GM18861 (cell line): Measurements from ENCODE around the gene ZNF30.
"Not testable (repeated sequence)": the region's sequence is repeated elsewhere in the genome, so short reads cannot be mapped to it uniquely, and the experiment has no call there.

Source experiments
- ATAC-seq: cut with Tn5 transposase; IDR thresholded peaks from one replicate; pipeline ENCODE4 v1.9.1; 2021; ENCODE audit not compliant: unreplicated experiment

Gene ZNF30

GRCh38 chr19:34926685-34927375 lies at the start of gene ZNF30:
ZNF30 (plus strand) TSS chr19:34926903; CDS start chr19:34929948, 3,045 bp downstream.
- ATAC-seq = peak; percentile 86

GRCh38 chr19:34879563-34879962 lies 47.1 kb upstream of the ZNF30 start:
- ATAC-seq = no peak

GRCh38 chr19:34880034-34880433 lies 46.7 kb upstream of the ZNF30 start:
- ATAC-seq = no peak

GRCh38 chr19:34881982-34882381 lies 44.7 kb upstream of the ZNF30 start:
- no peak for ATAC-seq

GRCh38 chr19:34888091-34888490 lies 38.6 kb upstream of the ZNF30 start:
- ATAC-seq = no peak

GRCh38 chr19:34900245-34900644 lies 26.5 kb upstream of the ZNF30 start:
- no peak for ATAC-seq

- ATAC-seq = no peak
These were observed 21.8 kb upstream of the ZNF30 start for GRCh38 chr19:34904664-34905527.

- no peak for ATAC-seq
These were observed 15.9 kb upstream of the ZNF30 start for GRCh38 chr19:34910770-34911169.

- not testable (repeated sequence) for ATAC-seq
These were observed 9.6 kb upstream of the ZNF30 start for GRCh38 chr19:34917144-34917543.

- ATAC-seq = no peak
These were observed 8.5 kb upstream of the ZNF30 start for GRCh38 chr19:34918190-34918589.

- not testable (repeated sequence) for ATAC-seq
These were observed 6.5 kb upstream of the ZNF30 start for GRCh38 chr19:34920090-34920786.

GRCh38 chr19:34925278-34925855 lies 1.3 kb upstream of the ZNF30 start:
- no peak for ATAC-seq

GRCh38 chr19:34926361-34926684 lies 380 bp upstream of the ZNF30 start:
- ATAC-seq = no peak

- no peak for ATAC-seq
These were observed 5.8 kb downstream of the ZNF30 start for GRCh38 chr19:34932494-34932893.

GRCh38 chr19:34936184-34936583 lies 9.5 kb downstream of the ZNF30 start:
- ATAC-seq = no peak

GRCh38 chr19:34938886-34939285 lies 12.2 kb downstream of the ZNF30 start:
- no peak for ATAC-seq

- no peak for ATAC-seq
These were observed 17.3 kb downstream of the ZNF30 start for GRCh38 chr19:34943861-34944573.

GRCh38 chr19:34953092-34953491 lies 26.4 kb downstream of the ZNF30 start:
- no peak for ATAC-seq

- no peak for ATAC-seq
These were observed 31.4 kb downstream of the ZNF30 start for GRCh38 chr19:34957830-34958751.

- ATAC-seq = no peak
These were observed 32.3 kb downstream of the ZNF30 start for GRCh38 chr19:34959021-34959420.
